Thymus (tissue), 11 donors: ENCODE data around the gene UBE2V1. TPM values are rescaled to one million over a fixed set of nuclear protein-coding genes. Genes with fewer than 3 reads are reported as not detected.
"Not testable (repeated sequence)": the region's sequence is repeated elsewhere in the genome, so short reads cannot be mapped to it uniquely, and the experiment has no call there.

Experiments used
- DNase-seq, 9 donors: peaks; one replicate each; pipeline ENCODE4 v3.0.0-alpha.2; 2013; ENCODE audit warnings: low spot score in 9 of 9, low read depth in 6 of 9, missing footprints in 1 of 9
- H3K27ac ChIP-seq, 2 donors: one replicate each; pipeline ENCODE4 v1.5.1; 2013; ENCODE audit warnings: control low read depth in 1 of 2, low read depth in 1 of 2, low read length in 1 of 2, mild to moderate bottlenecking in 1 of 2, moderate library complexity in 1 of 2
- H3K27me3 ChIP-seq, 2 donors: one replicate each; pipeline ENCODE4 v1.5.1; 2013; ENCODE audit warnings: low read length in 1 of 2; ENCODE audit not compliant: control insufficient read depth in 2 of 2, insufficient read depth in 1 of 2
- H3K36me3 ChIP-seq, 2 donors: one replicate each; pipeline ENCODE4 v1.5.1; 2013; ENCODE audit warnings: low read length in 1 of 2, mild to moderate bottlenecking in 1 of 2, moderate library complexity in 1 of 2; ENCODE audit not compliant: control insufficient read depth in 2 of 2, insufficient read depth in 2 of 2
- H3K4me1 ChIP-seq, 2 donors: one replicate each; pipeline ENCODE4 v1.5.1; 2013; ENCODE audit warnings: low read length in 2 of 2; ENCODE audit not compliant: control insufficient read depth in 2 of 2, insufficient read depth in 2 of 2
- H3K4me3 ChIP-seq, 2 donors: one replicate each; pipeline ENCODE4 v1.5.1; 2013; ENCODE audit warnings: low read length in 2 of 2, control low read depth in 1 of 2, mild to moderate bottlenecking in 1 of 2
- H3K9me3 ChIP-seq, 2 donors: one replicate each; pipeline ENCODE4 v1.5.1; 2013; ENCODE audit warnings: low read length in 1 of 2, mild to moderate bottlenecking in 1 of 2; ENCODE audit not compliant: control insufficient read depth in 2 of 2, insufficient read depth in 1 of 2
- WGBS: extraction: QIAGEN DNeasy Blood & Tissue Kit; methylation state at CpG from one replicate; pipeline ENCODE4 v1.1.7; 2013; 5-methylcytosine and 5-hydroxymethylcytosine counted together
- polyA plus RNA-seq: library from polyadenylated mRNA; stranded (reverse); fragments of 200-250 nt; gene quantifications from one replicate; pipeline ENCODE4 v1.2.3, GENCODE V29; 2013
- total RNA-seq: library from RNA; stranded (reverse); fragments of 120-200 nt; gene quantifications from one replicate; pipeline ENCODE4 v1.2.4, GENCODE V29; 2013
- donor health status: healthy.

UBE2V1 gene
- total and polyA plus RNA-seq, 2 donors: 33.8 to 81.3 TPM

GRCh38 chr20:50140339-50140859 is 27.4 kb upstream of the UBE2V1 start:
- H3K4me3 ChIP-seq: no peak overlapping the region
- WGBS: 95% methylated on average over 11 of the region's 11 CpGs
- H3K27ac ChIP-seq: no peak overlapping the region
- no peaks in the 10 kb centered on the region for H3K27me3 ChIP-seq
- peaks cover 34 to 46% of the 10 kb centered on the region in 2 donors for H3K36me3 ChIP-seq
- peaks cover 0 to 6% of the 10 kb centered on the region in 2 donors for H3K4me1 ChIP-seq
- DNase-seq: no peak
- H3K9me3 ChIP-seq: no peaks in the 10 kb centered on the region

GRCh38 chr20:50138479-50139393 is 25.8 kb upstream of the UBE2V1 start:
- no peak for DNase-seq
- peaks cover 0 to 2% of the 10 kb centered on the region in 2 donors for H3K4me1 ChIP-seq
- no peak overlapping the region for H3K4me3 ChIP-seq
- H3K36me3 ChIP-seq: peaks cover 35 to 52% of the 10 kb centered on the region in 2 donors
- no peaks in the 10 kb centered on the region for H3K27me3 ChIP-seq
- H3K27ac ChIP-seq: no peak overlapping the region
- 94% methylated on average over 29 of the region's 29 CpGs for WGBS
- no peaks in the 10 kb centered on the region for H3K9me3 ChIP-seq

GRCh38 chr20:50138120-50138478 is 25.1 kb upstream of the UBE2V1 start:
- DNase-seq: no peak
- Histone ChIP-seq H3K9me3 (no peaks in the 10 kb centered on the region), H3K4me1 (peaks cover 0 to 2% of the 10 kb centered on the region in 2 donors), H3K36me3 (peaks cover 36 to 50% of the 10 kb centered on the region in 2 donors), H3K27me3 (no peaks in the 10 kb centered on the region), H3K27ac (no peak overlapping the region), H3K4me3 (no peak overlapping the region)
- WGBS: 100% methylated on average over 5 of the region's 5 CpGs

GRCh38 chr20:50137702-50138101 is 24.8 kb upstream of the UBE2V1 start:
- H3K4me1 ChIP-seq: not testable (repeated sequence)
- H3K36me3 ChIP-seq: peaks cover 36 to 48% of the 10 kb centered on the region in 2 donors

GRCh38 chr20:50136822-50137599 is 24.1 kb upstream of the UBE2V1 start:
- DNase-seq: no peak
- Histone ChIP-seq H3K27ac (no peak overlapping the region), H3K4me3 (no peak overlapping the region), H3K4me1 (peaks cover 0 to 2% of the 10 kb centered on the region in 2 donors), H3K27me3 (no peaks in the 10 kb centered on the region), H3K9me3 (no peaks in the 10 kb centered on the region), H3K36me3 (peaks cover 36 to 46% of the 10 kb centered on the region in 2 donors)
- 95% methylated on average over 15 of the region's 15 CpGs for WGBS

More at GRCh38 chr20:50137702-50138101, 24.8 kb upstream of the UBE2V1 start:
- H3K27ac ChIP-seq, H3K9me3 ChIP-seq, DNase-seq, H3K27me3 ChIP-seq, H3K4me3 ChIP-seq: not testable (repeated sequence)
- 96% methylated on average over 13 of the region's 13 CpGs for WGBS

GRCh38 chr20:50135157-50135556 is 22.2 kb upstream of the UBE2V1 start:
- H3K27me3 ChIP-seq, H3K4me3 ChIP-seq, H3K27ac ChIP-seq, DNase-seq, H3K9me3 ChIP-seq, H3K4me1 ChIP-seq: not testable (repeated sequence)
- peaks cover 30 to 42% of the 10 kb centered on the region in 2 donors for H3K36me3 ChIP-seq
- 98% methylated on average over 7 of the region's 7 CpGs for WGBS

GRCh38 chr20:50133474-50134217 is 20.7 kb upstream of the UBE2V1 start:
- Histone ChIP-seq H3K27ac (no peak overlapping the region), H3K4me3 (no peak overlapping the region), H3K36me3 (peaks cover 40 to 49% of the 10 kb centered on the region in 2 donors), H3K9me3 (no peaks in the 10 kb centered on the region), H3K4me1 (no peaks in the 10 kb centered on the region), H3K27me3 (no peaks in the 10 kb centered on the region)
- DNase-seq: no peak
- 97% methylated on average over 9 of the region's 9 CpGs for WGBS

- H3K9me3 ChIP-seq: no peaks in the 10 kb centered on the region
- no peak overlapping the region for H3K4me3 ChIP-seq
- DNase-seq: no peak
- peaks cover 46 to 55% of the 10 kb centered on the region in 2 donors for H3K36me3 ChIP-seq
- 95% methylated on average over 6 of the region's 6 CpGs for WGBS
- H3K4me1 ChIP-seq: no peaks in the 10 kb centered on the region
- H3K27me3 ChIP-seq: no peaks in the 10 kb centered on the region
- no peak overlapping the region for H3K27ac ChIP-seq
Observed at GRCh38 chr20:50133041-50133440, 20.1 kb upstream of the UBE2V1 start.
